GM23248 (cell line): ENCODE measurements around the gene IFT80. TPM values are rescaled to one million over a fixed set of nuclear protein-coding genes. Genes with fewer than 3 reads are reported as not detected.

Experiments
- DNase-seq: peaks from one replicate; pipeline ENCODE4 v3.0.0-alpha.2; 2015
- H2AFZ ChIP-seq: fragments of 200-600 bp; sonication (generic); 2 replicates; pipeline ENCODE4 v1.6.1; 2016; ENCODE audit warnings: antibody characterized with exemption
- H3F3A ChIP-seq: fragments of 200-600 bp; sonication (generic); 2 replicates; pipeline ENCODE4 v1.6.1; 2016; ENCODE audit warnings: mild to moderate bottlenecking, antibody characterized with exemption, mixed run types; ENCODE audit not compliant: insufficient read depth
- H3K27ac ChIP-seq: fragments of 200-600 bp; sonication (generic); 2 replicates; pipeline ENCODE4 v1.5.1; 2016; ENCODE audit warnings: mild to moderate bottlenecking
- H3K27me3 ChIP-seq: fragments of 200-600 bp; sonication (generic); replicated peaks from 2 replicates; pipeline ENCODE4 v1.6.1; 2016; ENCODE audit warnings: mild to moderate bottlenecking; ENCODE audit not compliant: insufficient read depth
- H3K36me3 ChIP-seq: fragments of 200-600 bp; sonication (generic); 2 replicates; pipeline ENCODE4 v1.6.1; 2016; ENCODE audit warnings: low read depth, mild to moderate bottlenecking
- H3K4me1 ChIP-seq: fragments of 200-600 bp; sonication (generic); 2 replicates; pipeline ENCODE4 v1.6.1; 2016; ENCODE audit warnings: mild to moderate bottlenecking; ENCODE audit not compliant: insufficient read depth
- H3K4me2 ChIP-seq: fragments of 200-600 bp; sonication (generic); one replicate; pipeline ENCODE4 v1.6.1; 2016; ENCODE audit warnings: mild to moderate bottlenecking; ENCODE audit not compliant: unreplicated experiment
- H3K4me3 ChIP-seq: fragments of 200-600 bp; sonication (generic); 2 replicates; pipeline ENCODE4 v1.5.1; 2016; ENCODE audit warnings: mild to moderate bottlenecking
- H3K79me2 ChIP-seq: fragments of 200-600 bp; sonication (generic); 2 replicates; pipeline ENCODE4 v1.6.1; 2016; ENCODE audit warnings: mild to moderate bottlenecking; ENCODE audit not compliant: insufficient read depth
- H3K9ac ChIP-seq: fragments of 200-600 bp; sonication (generic); 2 replicates; pipeline ENCODE4 v1.6.1; 2016; ENCODE audit warnings: mild to moderate bottlenecking
- H3K9me2 ChIP-seq: fragments of 200-600 bp; sonication (generic); 2 replicates; pipeline ENCODE4 v1.6.1; 2016; ENCODE audit warnings: mixed run types, mild to moderate bottlenecking, moderate library complexity; ENCODE audit not compliant: insufficient read depth
- H3K9me3 ChIP-seq: fragments of 200-600 bp; sonication (generic); one replicate; pipeline ENCODE4 v1.6.1; 2017; ENCODE audit warnings: low read depth
- H4K20me1 ChIP-seq: fragments of 200-600 bp; sonication (generic); 2 replicates; pipeline ENCODE4 v1.6.0; 2016; ENCODE audit not compliant: insufficient read depth
- EZH2 ChIP-seq: fragments of 200-600 bp; sonication (generic); IDR thresholded peaks from 2 replicates; pipeline ENCODE4 v1.6.1; 2018; ENCODE audit warnings: antibody characterized with exemption, mild to moderate bottlenecking; ENCODE audit not compliant: insufficient read depth, poor library complexity, severe bottlenecking
- EZH2phosphoT487 ChIP-seq: fragments of 200-600 bp; sonication (generic); IDR thresholded peaks from 2 replicates; pipeline ENCODE4 v1.6.1; 2018; ENCODE audit warnings: antibody characterized with exemption, moderate library complexity, mild to moderate bottlenecking, low read depth; ENCODE audit not compliant: insufficient read depth
- WGBS, 2 experiments: methylation state at CpG; one replicate each; pipeline ENCODE4 v1.1.6; 2015 to 2017; ENCODE audit warnings: low lambda C conversion rate in 2 of 2, low coverage in 1 of 2; ENCODE audit errors: missing lambda C conversion rate in 2 of 2; 5-methylcytosine and 5-hydroxymethylcytosine counted together
- in situ Hi-C: fragments of 300-500 bp; cut with MboI; formaldehyde crosslinking; loops from 2 replicates; pipeline ENCODE4 v1.15.0; 2020
- polyA plus RNA-seq: library from polyadenylated mRNA; unstranded; fragments of >200 nt; fragmentation: Nextera tagmentation; extraction: Ambion mirVana; gene quantifications from 2 replicates; pipeline ENCODE4 v1.2.1, GENCODE V29; 2016
- total RNA-seq: library from RNA; depleted of rRNA; stranded (reverse); fragments of >200 nt; shearing (Covaris generic); gene quantifications from 2 replicates; pipeline ENCODE4 v1.2.3, GENCODE V29; 2014

IFT80 gene
- total and polyA plus RNA-seq, 2 experiments from 2014 or later: 19.8 to 48.4 TPM

GRCh38 chr3:160226026-160226907, 172.8 kb downstream of the IFT80 start:
- Histone ChIP-seq H4K20me1 (no peaks in the 10 kb centered on the region), H3K27me3 (no peaks in the 10 kb centered on the region; the same call in 1 of the 2 replicates), H3K4me2 (peak overlapping the region; percentile 59), H3K4me1 (no peaks in the 10 kb centered on the region), H3K36me3 (no peaks in the 10 kb centered on the region), H3F3A (no peaks in the 10 kb centered on the region), H3K9me3 (no peaks in the 10 kb centered on the region), H3K9ac (peak overlapping the region; percentile 60; the same call in 1 of the 2 replicates), H3K9me2 (no peaks in the 10 kb centered on the region), H2AFZ (peak overlapping the region; percentile 80), H3K27ac (no peak overlapping the region), H3K79me2 (no peaks in the 10 kb centered on the region), H3K4me3 (peak overlapping the region; percentile 72)
- peak; percentile 25 for DNase-seq
- 10% methylated on average over 64 to 66 of the region's 87 CpGs for WGBS, 2 experiments
- TF ChIP-seq EZH2: peak; percentile 34
- no peak for TF ChIP-seq EZH2phosphoT487
- in situ Hi-C loops: no loop called here

GRCh38 chr3:160225176-160226025, 173.6 kb downstream of the IFT80 start, which contains the start of gene C3orf80:
Gene C3orf80, plus strand, starts transcription at chr3:160225422. Its CDS starts 214 bp downstream, at chr3:160225636.
- Histone ChIP-seq H3K36me3 (no peaks in the 10 kb centered on the region), H3K9ac (peak within 1 kb of the TSS; percentile 60), H3K4me1 (no peaks in the 10 kb centered on the region), H3K4me2 (peak within 1 kb of the TSS; percentile 59), H3K4me3 (peak within 1 kb of the TSS; percentile 72), H4K20me1 (no peaks in the 10 kb centered on the region), H2AFZ (peak within 1 kb of the TSS; percentile 80), H3K9me2 (no peaks in the 10 kb centered on the region), H3K79me2 (no peaks in the 10 kb centered on the region), H3K27me3 (no peaks in the 10 kb centered on the region; the same call in 1 of the 2 replicates), H3F3A (no peaks in the 10 kb centered on the region), H3K9me3 (no peaks in the 10 kb centered on the region), H3K27ac (no peak within 1 kb of the TSS)
- in situ Hi-C loops: no loop called here
- TF ChIP-seq EZH2phosphoT487 (no peak), EZH2 (no peak)
- DNase-seq: peak; percentile 81
- WGBS, 2 experiments: 1% methylated on average over 84 to 87 of the region's 104 CpGs

- no peak overlapping the region for H3K27ac ChIP-seq
- DNase-seq: no peak
- H3K36me3 ChIP-seq: no peaks in the 10 kb centered on the region
- peak overlapping the region; percentile 59 for H3K4me2 ChIP-seq
- no peaks in the 10 kb centered on the region; the same call in 1 of the 2 replicates for H3K27me3 ChIP-seq
- 31 to 32% methylated on average over 16 of the region's 16 CpGs for WGBS, 2 experiments
- H3K4me1 ChIP-seq: no peaks in the 10 kb centered on the region
- no peaks in the 10 kb centered on the region for H3F3A ChIP-seq
- peak overlapping the region; percentile 60 for H3K9ac ChIP-seq
- H2AFZ ChIP-seq: peak overlapping the region; percentile 80
- no peaks in the 10 kb centered on the region for H3K79me2 ChIP-seq
- H4K20me1 ChIP-seq: no peaks in the 10 kb centered on the region
- TF ChIP-seq EZH2phosphoT487 (no peak), EZH2 (no peak)
- in situ Hi-C loops: no loop called here
- peak overlapping the region; percentile 72 for H3K4me3 ChIP-seq
- no peaks in the 10 kb centered on the region for H3K9me2 ChIP-seq
- no peaks in the 10 kb centered on the region for H3K9me3 ChIP-seq
These were observed 174.2 kb downstream of the IFT80 start for GRCh38 chr3:160224811-160225175.

GRCh38 chr3:160224256-160224655, 174.8 kb downstream of the IFT80 start:
- H2AFZ ChIP-seq: no peak overlapping the region
- DNase-seq: no peak
- no peak overlapping the region for H3K4me2 ChIP-seq
- no peaks in the 10 kb centered on the region for H3K36me3 ChIP-seq
- H3F3A ChIP-seq: no peaks in the 10 kb centered on the region
- no peaks in the 10 kb centered on the region; the same call in 1 of the 2 replicates for H3K27me3 ChIP-seq
- no peak overlapping the region for H3K27ac ChIP-seq
- no peaks in the 10 kb centered on the region for H3K9me2 ChIP-seq
- H3K4me3 ChIP-seq: no peak overlapping the region
- in situ Hi-C loops: no loop called here
- no peaks in the 10 kb centered on the region for H3K79me2 ChIP-seq
- no peak overlapping the region for H3K9ac ChIP-seq
- H3K9me3 ChIP-seq: no peaks in the 10 kb centered on the region
- no peaks in the 10 kb centered on the region for H3K4me1 ChIP-seq
- no peaks in the 10 kb centered on the region for H4K20me1 ChIP-seq
- TF ChIP-seq EZH2phosphoT487: no peak
- TF ChIP-seq EZH2: no peak
- 61% methylated on average over 12 of the region's 12 CpGs for WGBS, 2 experiments
